ENCODE measurements around the gene SVBP.
"Not testable (repeated sequence)": the region's sequence is repeated elsewhere in the genome, so short reads cannot be mapped to it uniquely, and the experiment has no call there.

The SVBP gene

GRCh38 chr1:42816585-42817439 is at the start of gene SVBP, which contains the start of gene ERMAP:
TSS of gene SVBP (minus strand) at chr1:42817397. CDS start at chr1:42816544, 853 bp downstream.
TSS of gene ERMAP (plus strand) at chr1:42817122. CDS start at chr1:42830449, 13,327 bp downstream.
- DNase-seq (ENCODE audit: low read depth), result peak; percentile 67

- DNase-seq (ENCODE audit: low read depth), result no peak
Measured at GRCh38 chr1:42866549-42866948, 49.4 kb upstream of the SVBP start.

- DNase-seq (ENCODE audit: low read depth), result no peak
Measured at GRCh38 chr1:42861014-42861399, 43.8 kb upstream of the SVBP start.

- no peak for DNase-seq (ENCODE audit: low read depth)
Measured at GRCh38 chr1:42860339-42861013, 43.3 kb upstream of the SVBP start.

GRCh38 chr1:42859366-42859765 is 42.2 kb upstream of the SVBP start:
- not testable (repeated sequence) for DNase-seq (ENCODE audit: low read depth)

GRCh38 chr1:42856554-42856953 is 39.4 kb upstream of the SVBP start:
- not testable (repeated sequence) for DNase-seq (ENCODE audit: low read depth)

- no peak for DNase-seq (ENCODE audit: low read depth)
Measured at GRCh38 chr1:42853116-42853884, 36.1 kb upstream of the SVBP start.

- no peak for DNase-seq (ENCODE audit: low read depth)
Measured at GRCh38 chr1:42852608-42852980, 35.4 kb upstream of the SVBP start.

GRCh38 chr1:42851960-42852607 is 34.9 kb upstream of the SVBP start:
- no peak for DNase-seq (ENCODE audit: low read depth)

GRCh38 chr1:42851420-42851819 is 34.2 kb upstream of the SVBP start:
- DNase-seq (ENCODE audit: low read depth), result no peak

- DNase-seq (ENCODE audit: low read depth), result no peak
Measured at GRCh38 chr1:42849944-42850343, 32.7 kb upstream of the SVBP start.

GRCh38 chr1:42848823-42849537 is 31.8 kb upstream of the SVBP start:
- no peak for DNase-seq (ENCODE audit: low read depth)

GRCh38 chr1:42847721-42848460 is 30.7 kb upstream of the SVBP start:
- no peak for DNase-seq (ENCODE audit: low read depth)

- DNase-seq (ENCODE audit: low read depth), result no peak
Measured at GRCh38 chr1:42847111-42847595, 30.0 kb upstream of the SVBP start.

- peak; percentile 88 for DNase-seq (ENCODE audit: low read depth)
Measured at GRCh38 chr1:42846257-42847110, 29.3 kb upstream of the SVBP start, which contains the start of gene ZNF691. TSS of gene ZNF691 (plus strand) at chr1:42846613. CDS start at chr1:42849659, 3,046 bp downstream.

- no peak for DNase-seq (ENCODE audit: low read depth)
Measured at GRCh38 chr1:42845866-42846256, 28.7 kb upstream of the SVBP start.

GRCh38 chr1:42845193-42845592 is 28.0 kb upstream of the SVBP start:
- DNase-seq (ENCODE audit: low read depth), result no peak

GRCh38 chr1:42844592-42845140 is 27.5 kb upstream of the SVBP start:
- no peak for DNase-seq (ENCODE audit: low read depth)
